ENCODE results near the gene ENTHD1. TPM values are rescaled to one million over a fixed set of nuclear protein-coding genes. Genes with fewer than 3 reads are reported as not detected.

ENTHD1 gene
- total RNA-seq, 1 donor from 2014 or later = not detected

GRCh38 chr22:39699631-39700360, 193.8 kb downstream of the ENTHD1 start:
- Histone ChIP-seq H3K4me3 (ENCODE audit: low read depth, low read length) (no peak overlapping the region), H3K36me3 (ENCODE audit: control insufficient read depth, insufficient read depth, low read length) (no peaks in the 10 kb centered on the region), H3K27me3 (ENCODE audit: control insufficient read depth, insufficient read depth, low read length) (peaks cover 3% of the 10 kb centered on the region)
- no peak for DNase-seq (ENCODE audit: low read depth)
- TF ChIP-seq CTCF (IDR thresholded peaks at IDR 0.05; ENCODE audit: insufficient read depth, low read length, severe bottlenecking) = no peak
- FAIRE-seq = no peak

GRCh38 chr22:39697790-39698430, 195.7 kb downstream of the ENTHD1 start:
- no peaks in the 10 kb centered on the region for H3K36me3 ChIP-seq (ENCODE audit: control insufficient read depth, insufficient read depth, low read length)
- peaks cover 3% of the 10 kb centered on the region for H3K27me3 ChIP-seq (ENCODE audit: control insufficient read depth, insufficient read depth, low read length)
- no peak for TF ChIP-seq CTCF (IDR thresholded peaks at IDR 0.05; ENCODE audit: insufficient read depth, low read length, severe bottlenecking)
- no peak for FAIRE-seq
- no peak for DNase-seq (ENCODE audit: low read depth)
- H3K4me3 ChIP-seq (ENCODE audit: low read depth, low read length) = no peak overlapping the region

- DNase-seq (ENCODE audit: low read depth) (no peak), FAIRE-seq (no peak)
- TF ChIP-seq CTCF (IDR thresholded peaks at IDR 0.05; ENCODE audit: insufficient read depth, low read length, severe bottlenecking) = no peak
- H3K27me3 ChIP-seq (ENCODE audit: control insufficient read depth, insufficient read depth, low read length) = peaks cover 8% of the 10 kb centered on the region
- H3K4me3 ChIP-seq (ENCODE audit: low read depth, low read length) = no peak overlapping the region
- H3K36me3 ChIP-seq (ENCODE audit: control insufficient read depth, insufficient read depth, low read length) = no peaks in the 10 kb centered on the region
Measured at GRCh38 chr22:39693943-39694500, 199.5 kb downstream of the ENTHD1 start.

Other genes with a start within 250 kb of the ENTHD1 start
- not detected in 2 replicates for gene GRAP2, start 7.3 kb upstream of the ENTHD1 start, total RNA-seq
- not detected in 2 replicates for gene TMA7B, start 66.6 kb upstream of the ENTHD1 start, total RNA-seq
- 22.1 and 27.8 TPM in 2 replicates for gene FAM83F, start 101.2 kb upstream of the ENTHD1 start, total RNA-seq